ENCODE results near the gene PDZD2. TPM values are rescaled to one million over a fixed set of nuclear protein-coding genes. Genes with fewer than 3 reads are reported as not detected.
A peak's percentile ranks its signal among the peaks of the same experiment; 100 is the strongest.

Gene PDZD2
- total RNA-seq, 2 experiments from 2014 or later: 1.3 to 1.8 TPM

DNA sequence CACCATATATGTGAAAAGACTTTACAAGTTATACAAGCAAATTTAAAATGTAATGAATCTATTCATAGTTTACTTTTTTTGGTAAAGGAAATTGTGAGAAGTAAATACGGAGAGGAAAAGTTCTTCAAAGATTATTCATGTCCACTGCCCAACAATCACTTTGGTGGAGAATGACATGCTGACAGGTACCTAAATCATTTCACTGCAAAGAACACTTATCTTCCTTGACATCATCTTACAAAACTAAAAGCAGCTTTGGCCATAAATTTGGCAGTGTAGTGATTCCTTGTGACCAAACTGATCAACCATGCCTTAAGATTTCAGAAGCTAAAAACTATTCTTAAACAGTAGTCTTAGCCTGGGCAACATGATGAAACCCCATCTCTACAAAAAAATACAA lies 492.7 kb downstream of the PDZD2 start:
- DNase-seq (no peak), ATAC-seq (ENCODE audit: poor library complexity) (no peak)
- peaks cover 41% of the 10 kb centered on the region for H3K36me3 ChIP-seq (ENCODE audit: insufficient read depth, low read length)
- Mint-ChIP-seq H3K27me3 (no peaks in the 10 kb centered on the region), H3K4me3 (no peak overlapping the region), H3K9me3 (no peaks in the 10 kb centered on the region), H3K4me1 (ENCODE audit: low read depth) (peaks cover 62% of the 10 kb centered on the region), H3K36me3 (ENCODE audit: low read depth) (peaks cover 81% of the 10 kb centered on the region), H3K27ac (peak overlapping the region; percentile 39)
- ChIA-PET POLR2A (interaction anchor here (1.0 to 1.9 kb wide), 2 partner anchors 42 to 72 kb away, joined by 3 to 8 read pairs; partner anchors contain the start of gene GOLPH3), CTCF (interaction anchor here (1.6 kb wide), 1 partner anchor 26 kb away, joined by 4 read pairs; no protein-coding TSS in a partner anchor)
- H3K9me3 ChIP-seq (ENCODE audit: control insufficient read depth in 1 of 2, insufficient read depth in 1 of 2, low read length in 2 of 2): no peaks in the 10 kb centered on the region
- no peak overlapping the region for H3K27ac ChIP-seq (ENCODE audit: low read depth in 1 of 2, low read length in 2 of 2)
- intact Hi-C loops (cut with DNase I, micrococcal nuclease): no loop called here
- no peak for TF ChIP-seq CTCF (IDR thresholded peaks at IDR 0.05)
- H3K4me1 ChIP-seq (ENCODE audit: insufficient read depth, low read length): no peaks in the 10 kb centered on the region
- no peaks in the 10 kb centered on the region for H3K27me3 ChIP-seq (ENCODE audit: control insufficient read depth in 1 of 2, insufficient read depth in 2 of 2, low read length in 2 of 2)
- H3K4me3 ChIP-seq (ENCODE audit: low read length): no peak overlapping the region

DNA sequence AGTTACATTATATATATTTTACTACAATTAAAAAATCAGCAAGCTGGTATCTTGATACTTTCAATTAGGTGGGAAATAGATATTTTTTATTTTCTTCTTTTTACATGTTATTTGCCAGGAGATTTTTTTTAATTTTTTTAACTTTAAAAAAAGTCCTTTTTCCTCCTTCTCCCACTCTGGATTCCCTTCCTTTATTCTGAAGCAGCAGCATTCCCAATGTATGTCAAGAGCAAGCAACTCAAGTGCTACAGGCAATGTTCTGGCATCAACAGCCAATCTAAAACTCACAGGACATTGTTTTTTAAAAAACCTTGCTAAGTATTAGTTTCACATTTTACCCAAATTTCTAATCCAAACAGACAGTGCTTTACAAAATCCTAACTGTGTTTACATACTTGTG lies 493.8 kb downstream of the PDZD2 start:
- DNase-seq (no peak), ATAC-seq (ENCODE audit: poor library complexity) (no peak)
- no peak overlapping the region for H3K27ac Mint-ChIP-seq
- Histone ChIP-seq H3K4me3 (ENCODE audit: low read length) (no peak overlapping the region), H3K27me3 (ENCODE audit: control insufficient read depth in 1 of 2, insufficient read depth in 2 of 2, low read length in 2 of 2) (no peaks in the 10 kb centered on the region), H3K27ac (ENCODE audit: low read depth in 1 of 2, low read length in 2 of 2) (no peak overlapping the region), H3K36me3 (ENCODE audit: insufficient read depth, low read length) (peaks cover 40% of the 10 kb centered on the region), H3K4me1 (ENCODE audit: insufficient read depth, low read length) (no peaks in the 10 kb centered on the region), H3K9me3 (ENCODE audit: control insufficient read depth in 1 of 2, insufficient read depth in 1 of 2, low read length in 2 of 2) (no peaks in the 10 kb centered on the region)
- intact Hi-C loops (cut with DNase I, micrococcal nuclease): no loop called here
- ChIA-PET CTCF (interaction anchor here (1.6 kb wide), 1 partner anchor 25 kb away, joined by 4 read pairs; no protein-coding TSS in a partner anchor), POLR2A (interaction anchor here (1.9 kb wide), 1 partner anchor 41 kb away, joined by 8 read pairs; the partner anchor contains the start of gene GOLPH3)
- H3K4me3 Mint-ChIP-seq: no peak overlapping the region
- H3K9me3 Mint-ChIP-seq: no peaks in the 10 kb centered on the region
- H3K36me3 Mint-ChIP-seq (ENCODE audit: low read depth): peaks cover 75% of the 10 kb centered on the region
- peaks cover 58% of the 10 kb centered on the region for H3K4me1 Mint-ChIP-seq (ENCODE audit: low read depth)
- no peaks in the 10 kb centered on the region for H3K27me3 Mint-ChIP-seq
- no peak for TF ChIP-seq CTCF (IDR thresholded peaks at IDR 0.05)

GRCh38 chr5:32135086-32135485 lies 496.2 kb downstream of the PDZD2 start:
- H3K9me3 Mint-ChIP-seq: no peaks in the 10 kb centered on the region
- intact Hi-C loops (cut with DNase I, micrococcal nuclease): loop anchor here in 1 of 2 experiments (5.0 kb wide), 1 partner anchor 37 kb away; the partner anchor contains the start of gene GOLPH3
- ChIA-PET CTCF (no interaction called here), POLR2A (no interaction called here)
- Histone ChIP-seq H3K9me3 (ENCODE audit: control insufficient read depth in 1 of 2, insufficient read depth in 1 of 2, low read length in 2 of 2) (no peaks in the 10 kb centered on the region), H3K4me1 (ENCODE audit: insufficient read depth, low read length) (peaks cover 3% of the 10 kb centered on the region), H3K27ac (ENCODE audit: low read depth in 1 of 2, low read length in 2 of 2) (no peak overlapping the region), H3K4me3 (ENCODE audit: low read length) (no peak overlapping the region), H3K36me3 (ENCODE audit: insufficient read depth, low read length) (peaks cover 35% of the 10 kb centered on the region), H3K27me3 (ENCODE audit: control insufficient read depth in 1 of 2, insufficient read depth in 2 of 2, low read length in 2 of 2) (no peaks in the 10 kb centered on the region)
- peaks cover 70% of the 10 kb centered on the region for H3K36me3 Mint-ChIP-seq (ENCODE audit: low read depth)
- H3K27ac Mint-ChIP-seq: peak overlapping the region; percentile 27
- no peak for DNase-seq
- TF ChIP-seq CTCF (IDR thresholded peaks at IDR 0.05): no peak
- H3K4me1 Mint-ChIP-seq (ENCODE audit: low read depth): peaks cover 57% of the 10 kb centered on the region
- H3K27me3 Mint-ChIP-seq: no peaks in the 10 kb centered on the region
- no peak overlapping the region for H3K4me3 Mint-ChIP-seq
- no peak for ATAC-seq (ENCODE audit: poor library complexity)
